Heart left ventricle (tissue), 16 donors: Measurements from ENCODE around the gene ZMYM2. TPM values are rescaled to one million over a fixed set of nuclear protein-coding genes. Genes with fewer than 3 reads are reported as not detected.

Source experiments
- ATAC-seq, 4 donors: fragments of 200-7000 bp; cut with Tn5 transposase; one replicate each; pipeline ENCODE4 v1.9.1; 2020 to 2022; ENCODE audit warnings: moderate library complexity in 4 of 4, mild to moderate bottlenecking in 3 of 4, moderate number of reproducible peaks in 1 of 4
- DNase-seq, 5 donors: peaks; one replicate each; pipeline ENCODE4 v3.0.0-alpha.2; 2020
- H3K27ac ChIP-seq, 12 donors: fragments of 200-600 bp; sonication (generic) in 4 of 12; one replicate each; pipeline versions ENCODE4 v1.5.0 to v1.8.0; 2016 to 2022; ENCODE audit warnings: mild to moderate bottlenecking in 2 of 12
- H3K27me3 ChIP-seq, 9 donors: fragments of 200-600 bp; sonication (generic) in 2 of 9; one replicate each; pipeline versions ENCODE4 v1.5.1 to v1.8.0; 2016 to 2022; ENCODE audit warnings: mild to moderate bottlenecking in 3 of 9
- H3K36me3 ChIP-seq, 9 donors: fragments of 200-600 bp; sonication (generic) in 2 of 9; one replicate each; pipeline versions ENCODE4 v1.5.0 to v1.8.0; 2018 to 2022; ENCODE audit warnings: mild to moderate bottlenecking in 2 of 9
- H3K4me1 ChIP-seq, 12 donors: fragments of 200-600 bp; sonication (generic) in 4 of 12; one replicate each; pipeline versions ENCODE4 v1.5.0 to v1.8.0; 2016 to 2022; ENCODE audit warnings: mild to moderate bottlenecking in 3 of 12
- H3K4me3 ChIP-seq, 12 donors: fragments of 200-600 bp; sonication (generic) in 4 of 12; one replicate each; pipeline versions ENCODE4 v1.5.0 to v1.8.0; 2017 to 2022; ENCODE audit warnings: mild to moderate bottlenecking in 9 of 12, moderate library complexity in 4 of 12
- H3K9me3 ChIP-seq, 12 donors: fragments of 200-600 bp; sonication (generic) in 4 of 12; one replicate each; pipeline versions ENCODE4 v1.5.0 to v1.8.0; 2016 to 2022; ENCODE audit warnings: mild to moderate bottlenecking in 1 of 12
- POLR2A ChIP-seq, 2 donors: fragments of 450-650 bp; IDR thresholded peaks; one replicate each; pipeline ENCODE4 v1.6.1; 2017; ENCODE audit warnings: antibody characterized with exemption in 2 of 2, mild to moderate bottlenecking in 2 of 2, moderate library complexity in 2 of 2
- WGBS, 4 donors: extraction: QIAGEN DNeasy Blood & Tissue Kit in 2 of 4; methylation state at CpG; one replicate each; pipeline versions ENCODE4 v1.1.5 to v1.1.7; 2013 to 2018; 5-methylcytosine and 5-hydroxymethylcytosine counted together
- intact Hi-C, 10 donors: fragments of 100-400 bp; cut with DNase I; formaldehyde crosslinking; loops; one replicate each; pipeline versions ENCODE4 v1.11.1 to v1.14.2; 2022
- polyA plus RNA-seq, 2 donors: library from polyadenylated mRNA; stranded (reverse); fragments of 200-250 nt; gene quantifications; one replicate each; pipeline ENCODE4 v1.2.3, GENCODE V29; 2013
- total RNA-seq, 9 donors: library from RNA; depleted of rRNA in 2 of 9; stranded (reverse); fragments of >200 nt in 2 of 9; fragmentation: NEBNext Ultra II Directional in 3 of 9; extraction: Animal tissue kit (Norgen Biotek cat#: 25700) in 3 of 9; gene quantifications; one replicate each; pipeline versions ENCODE4 v1.1.0 to v1.2.4, GENCODE V29; 2016 to 2023
- TF ChIP-seq, protein P1 (sequence below), 12 donors: fragments of 200-600 bp; sonication (generic) in 4 of 12; IDR thresholded peaks; one replicate each; pipeline versions ENCODE4 v1.5.0 to v1.8.0; 2018 to 2022; ENCODE audit warnings: antibody characterized with exemption in 12 of 12, mild to moderate bottlenecking in 5 of 12
- donor health status: ischemic (EF 13 %, LVEDD 7.1; RV severe dilation, severe dysfunction).
- donor health status: healthy with polysubstance abuse.
- donor health status: DM: no; HTN: yes; CAD: no.
- donor health status: DM: no; HTN: no; CAD: no.
- donor health status: ischemic (EF 25% LVEDD 6.9; RV normal size, moderate dysfunction).
- donor health status: ischemic (EF 25% LVEDD 5.7; RV mildly dilated, moderate dysfunction).
- donor health status: healthy.
- donor health status: DM: yes; HTN: yes; CAD: no.
- donor health status: ischemic (EF 35%, LVEDD 5.7; RV mildly dilated, moderate dysfunction).
- donor health status: nonischemic (EF 11% LVEDD 7.7; RV severe dilation, severe dysfunction).
- donor health status: DM: yes; HTN: yes; CAD: no.
- donor health status: PGD.
- donor health status: ischemic (EF 29% LVEDD 5.4; RV normal size, mild dysfunction).
- donor health status: nonischemic (EF 23%, LVEDD 6.1; RV moderate dilation, normal function).

ZMYM2 gene
- total and polyA plus RNA-seq, 11 donors = 11.2 to 69.3 (median 51.9) TPM

DNA sequence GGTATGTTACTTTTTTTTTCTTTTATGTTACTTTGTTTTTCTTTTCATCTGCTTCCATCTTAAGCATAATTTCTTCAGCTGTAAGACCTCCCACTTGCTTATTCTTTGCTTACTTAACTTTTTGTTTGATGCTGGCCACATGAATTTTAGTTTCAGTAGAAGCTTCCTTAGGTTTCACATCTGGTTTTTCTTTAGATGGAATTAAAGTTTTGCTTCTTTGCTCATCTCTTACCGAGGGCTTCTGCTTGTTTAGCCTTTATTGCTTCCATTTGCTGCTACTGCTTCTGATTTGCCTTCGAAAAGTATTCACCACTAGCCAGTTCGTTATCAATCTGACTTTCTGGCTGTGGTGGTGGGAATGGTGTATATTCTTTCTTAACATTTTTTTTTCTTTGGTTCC, 111.4 kb downstream of the ZMYM2 start:
- Histone ChIP-seq H3K27me3 (no peaks in the 10 kb centered on the region), H3K9me3 (no peaks in the 10 kb centered on the region), H3K27ac (no peak overlapping the region), H3K36me3 (peaks cover 4 to 95% (median 64%) of the 10 kb centered on the region in 9 donors), H3K4me3 (no peak overlapping the region), H3K4me1 (peaks cover 0 to 9% (median 0%) of the 10 kb centered on the region in 12 donors)
- TF ChIP-seq, protein P1, sequence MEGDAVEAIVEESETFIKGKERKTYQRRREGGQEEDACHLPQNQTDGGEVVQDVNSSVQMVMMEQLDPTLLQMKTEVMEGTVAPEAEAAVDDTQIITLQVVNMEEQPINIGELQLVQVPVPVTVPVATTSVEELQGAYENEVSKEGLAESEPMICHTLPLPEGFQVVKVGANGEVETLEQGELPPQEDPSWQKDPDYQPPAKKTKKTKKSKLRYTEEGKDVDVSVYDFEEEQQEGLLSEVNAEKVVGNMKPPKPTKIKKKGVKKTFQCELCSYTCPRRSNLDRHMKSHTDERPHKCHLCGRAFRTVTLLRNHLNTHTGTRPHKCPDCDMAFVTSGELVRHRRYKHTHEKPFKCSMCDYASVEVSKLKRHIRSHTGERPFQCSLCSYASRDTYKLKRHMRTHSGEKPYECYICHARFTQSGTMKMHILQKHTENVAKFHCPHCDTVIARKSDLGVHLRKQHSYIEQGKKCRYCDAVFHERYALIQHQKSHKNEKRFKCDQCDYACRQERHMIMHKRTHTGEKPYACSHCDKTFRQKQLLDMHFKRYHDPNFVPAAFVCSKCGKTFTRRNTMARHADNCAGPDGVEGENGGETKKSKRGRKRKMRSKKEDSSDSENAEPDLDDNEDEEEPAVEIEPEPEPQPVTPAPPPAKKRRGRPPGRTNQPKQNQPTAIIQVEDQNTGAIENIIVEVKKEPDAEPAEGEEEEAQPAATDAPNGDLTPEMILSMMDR (IDR thresholded peaks at IDR 0.05) = no peak
- no peak for TF ChIP-seq POLR2A (IDR thresholded peaks at IDR 0.05)
- ATAC-seq = no peak
- WGBS, 4 donors = 88 to 94% (median 92%) methylated on average over 3 of the region's 3 CpGs
- intact Hi-C loops = loop anchor here in 1 of 10 donors (10.0 kb wide), 1 partner anchor 55 kb away; no protein-coding TSS in a partner anchor
- no peak for DNase-seq

GRCh38 chr13:20073775-20074174, 115.2 kb downstream of the ZMYM2 start:
- TF ChIP-seq POLR2A (IDR thresholded peaks at IDR 0.05) = no peak
- TF ChIP-seq, protein P1 (IDR thresholded peaks at IDR 0.05) = no peak
- ATAC-seq (peak in 1 of 4 donors; percentile 54), DNase-seq (no peak)
- Histone ChIP-seq H3K4me3 (no peak overlapping the region), H3K4me1 (peaks cover 0 to 9% (median 0%) of the 10 kb centered on the region in 12 donors), H3K9me3 (no peaks in the 10 kb centered on the region), H3K27ac (no peak overlapping the region), H3K36me3 (peaks cover 0 to 79% (median 26%) of the 10 kb centered on the region in 9 donors), H3K27me3 (no peaks in the 10 kb centered on the region)
- WGBS, 4 donors = 89 to 92% (median 91%) methylated on average over 2 of the region's 2 CpGs
- intact Hi-C loops = no loop called here

GRCh38 chr13:20074966-20075365, 116.4 kb downstream of the ZMYM2 start:
- H3K9me3 ChIP-seq = no peaks in the 10 kb centered on the region
- TF ChIP-seq, protein P1 (IDR thresholded peaks at IDR 0.05) = no peak
- no peak for TF ChIP-seq POLR2A (IDR thresholded peaks at IDR 0.05)
- no peak overlapping the region for H3K4me3 ChIP-seq
- intact Hi-C loops = no loop called here
- H3K27ac ChIP-seq = peak overlapping the region in 3 of 12 donors; percentile 19 to 58 (median 31)
- H3K27me3 ChIP-seq = no peaks in the 10 kb centered on the region
- ATAC-seq (peak in 1 of 4 donors; percentile 34), DNase-seq (no peak)
- 14 to 27% (median 24%) methylated on average over 1 of the region's 1 CpG for WGBS, 4 donors
- peaks cover 0 to 11% (median 2%) of the 10 kb centered on the region in 12 donors for H3K4me1 ChIP-seq
- H3K36me3 ChIP-seq = peaks cover 0 to 74% (median 24%) of the 10 kb centered on the region in 9 donors

DNA sequence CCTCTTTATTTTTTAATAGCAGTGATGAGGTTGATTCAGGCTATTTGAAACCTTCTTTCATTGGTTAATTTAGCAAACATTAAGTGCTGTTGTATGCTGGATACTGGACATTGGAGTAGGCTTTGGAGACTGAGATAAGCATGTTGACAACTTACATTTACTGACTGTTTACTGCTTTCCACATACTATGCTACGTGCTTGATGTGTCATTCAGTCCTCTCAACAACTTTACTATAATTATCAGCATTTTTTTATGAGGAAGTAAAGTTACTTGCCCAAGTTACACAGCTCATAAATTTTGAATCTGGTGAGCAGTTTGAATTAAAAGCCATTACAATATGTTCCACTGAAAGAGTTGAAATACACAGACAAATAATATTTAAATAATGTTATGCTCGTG, 118.6 kb downstream of the ZMYM2 start:
- TF ChIP-seq POLR2A (IDR thresholded peaks at IDR 0.05) = no peak
- intact Hi-C loops = no loop called here
- Histone ChIP-seq H3K4me1 (peaks cover 0 to 25% (median 8%) of the 10 kb centered on the region in 12 donors), H3K27ac (no peak overlapping the region), H3K27me3 (no peaks in the 10 kb centered on the region), H3K4me3 (no peak overlapping the region), H3K9me3 (no peaks in the 10 kb centered on the region), H3K36me3 (peaks cover 0 to 64% (median 20%) of the 10 kb centered on the region in 9 donors)
- WGBS, 4 donors = 82 to 93% (median 86%) methylated on average over 2 of the region's 2 CpGs
- no peak for ATAC-seq
- DNase-seq = no peak
